Measurements from ENCODE around the gene MPPED2.

Gene MPPED2

GRCh38 chr11:30526558-30526957 lies 59.6 kb downstream of the MPPED2 start:
- DNase-seq = no peak

- no peak for DNase-seq
Observed at GRCh38 chr11:30522536-30523243, 63.5 kb downstream of the MPPED2 start.

GRCh38 chr11:30521297-30522071 lies 64.7 kb downstream of the MPPED2 start:
- DNase-seq = no peak

GRCh38 chr11:30513087-30513486 lies 73.1 kb downstream of the MPPED2 start:
- no peak for DNase-seq

GRCh38 chr11:30511408-30511807 lies 74.7 kb downstream of the MPPED2 start:
- DNase-seq = no peak

- no peak for DNase-seq
Observed at GRCh38 chr11:30510750-30511149, 75.4 kb downstream of the MPPED2 start.

- DNase-seq = no peak
Observed at GRCh38 chr11:30509364-30509763, 76.8 kb downstream of the MPPED2 start.

GRCh38 chr11:30508594-30508993 lies 77.6 kb downstream of the MPPED2 start:
- no peak for DNase-seq

- DNase-seq = no peak
Observed at GRCh38 chr11:30505603-30506002, 80.5 kb downstream of the MPPED2 start.

- no peak for DNase-seq
Observed at GRCh38 chr11:30504468-30504867, 81.7 kb downstream of the MPPED2 start.

GRCh38 chr11:30503156-30503555 lies 83.0 kb downstream of the MPPED2 start:
- no peak for DNase-seq

- DNase-seq = no peak
Observed at GRCh38 chr11:30502305-30502704, 83.8 kb downstream of the MPPED2 start.

- no peak for DNase-seq
Observed at GRCh38 chr11:30501744-30502143, 84.4 kb downstream of the MPPED2 start.

- DNase-seq = no peak
Observed at GRCh38 chr11:30499940-30500339, 86.2 kb downstream of the MPPED2 start.

- no peak for DNase-seq
Observed at GRCh38 chr11:30497600-30497999, 88.6 kb downstream of the MPPED2 start.

GRCh38 chr11:30496935-30497334 lies 89.2 kb downstream of the MPPED2 start:
- DNase-seq = no peak

- no peak for DNase-seq
Observed at GRCh38 chr11:30495437-30495836, 90.7 kb downstream of the MPPED2 start.

- no peak for DNase-seq
Observed at GRCh38 chr11:30489511-30489910, 96.6 kb downstream of the MPPED2 start.

- DNase-seq = no peak
Observed at GRCh38 chr11:30489076-30489475, 97.1 kb downstream of the MPPED2 start.

GRCh38 chr11:30488304-30488998 lies 97.7 kb downstream of the MPPED2 start:
- DNase-seq = peak; percentile 46

GRCh38 chr11:30487200-30487898 lies 98.8 kb downstream of the MPPED2 start:
- DNase-seq = no peak

GRCh38 chr11:30485756-30486155 lies 100.4 kb downstream of the MPPED2 start:
- no peak for DNase-seq

GRCh38 chr11:30485222-30485621 lies 100.9 kb downstream of the MPPED2 start:
- DNase-seq = no peak
